Measurements from ENCODE around the gene NCOA4.

Gene NCOA4

DNA sequence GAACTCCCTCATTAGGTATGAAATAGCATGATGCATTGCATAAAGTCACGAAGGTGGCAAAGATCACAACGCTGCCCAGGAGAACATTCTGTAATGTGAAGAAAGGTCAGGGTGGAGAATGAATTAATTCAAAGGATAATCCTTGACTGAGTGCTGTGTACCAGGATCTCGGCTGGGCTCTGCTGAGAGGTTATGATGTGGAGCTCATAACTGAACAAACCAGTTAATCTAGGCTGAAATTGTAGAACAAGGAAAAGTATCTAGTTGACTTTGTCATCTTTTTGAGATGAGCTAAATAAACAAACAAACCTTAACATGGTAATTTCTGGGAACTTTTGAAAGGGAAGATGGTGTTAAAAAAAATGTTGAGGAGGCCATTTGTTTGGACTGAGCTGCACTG, 9.6 kb upstream of the NCOA4 start:
- DNase-seq (ENCODE audit: low spot score in 2 of 2) = no peak
- H3K4me1 ChIP-seq = peaks cover 2% of the 10 kb centered on the region; the same call in 1 of the 2 replicates
- H3K27me3 ChIP-seq (ENCODE audit: low read depth) = 0 out of 2 replicates have a peak, but pooled peaks cover 4% of the 10 kb centered on the region
- no peaks in the 10 kb centered on the region for H3K36me3 ChIP-seq (replicated peaks)
- H3K4me3 ChIP-seq = no peak overlapping the region
- no peaks in the 10 kb centered on the region for H3K9me3 ChIP-seq
- in situ Hi-C loops (cut with MboI; ENCODE audit: low sequenced_read_pairs) = no loop called here

- DNase-seq (ENCODE audit: low spot score in 2 of 2) = no peak
- Histone ChIP-seq H3K4me1 (peaks cover 2% of the 10 kb centered on the region; the same call in 1 of the 2 replicates), H3K9me3 (no peaks in the 10 kb centered on the region), H3K36me3 (replicated peaks) (no peaks in the 10 kb centered on the region), H3K27me3 (ENCODE audit: low read depth) (0 out of 2 replicates have a peak, but pooled peaks cover 4% of the 10 kb centered on the region), H3K4me3 (no peak overlapping the region)
- in situ Hi-C loops (cut with MboI; ENCODE audit: low sequenced_read_pairs) = no loop called here
Observed at GRCh38 chr10:46037107-46037825, 6.8 kb upstream of the NCOA4 start.

DNA sequence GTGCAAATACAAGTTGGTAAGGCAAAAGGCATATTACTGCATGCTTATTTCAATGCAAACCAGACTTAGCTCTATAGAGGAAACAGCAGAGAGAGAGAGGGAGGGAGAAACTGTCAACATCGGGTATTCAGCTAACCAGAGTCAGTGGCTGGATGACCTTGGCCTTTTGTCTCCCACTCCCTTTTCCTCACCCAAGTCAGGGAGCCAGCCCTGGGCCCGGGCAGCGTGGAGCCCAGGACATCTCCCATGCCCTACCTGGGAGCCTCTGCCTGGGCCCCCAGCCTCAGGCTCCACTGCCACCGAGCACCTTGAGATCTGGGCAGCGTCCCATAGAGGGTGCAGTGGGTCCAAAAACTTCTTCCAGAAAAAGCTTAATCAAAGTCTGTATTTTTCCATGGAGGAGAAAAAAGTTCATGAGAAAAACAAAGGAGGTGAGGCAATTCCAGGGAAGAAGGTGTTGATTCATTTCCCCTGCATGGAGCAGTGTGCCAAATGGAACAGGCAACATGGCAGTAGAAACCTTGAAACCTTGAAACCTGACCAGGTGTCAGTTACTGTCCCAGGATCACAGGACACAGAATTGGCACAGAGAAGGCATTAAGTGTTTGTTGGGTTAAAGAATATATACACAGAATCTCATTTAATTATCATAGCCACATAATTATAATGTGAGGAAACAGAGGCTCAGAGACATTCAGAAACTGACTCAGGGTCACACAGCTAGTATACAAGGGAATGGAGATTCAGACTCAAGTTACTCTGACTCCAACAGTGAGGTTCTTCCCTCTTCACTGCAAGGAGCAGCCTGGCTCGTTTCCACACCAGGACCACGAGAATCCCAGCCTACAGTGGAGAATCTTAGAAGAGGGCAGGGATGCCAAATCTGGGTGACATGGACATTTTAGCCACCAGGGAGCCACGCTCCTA, 5.8 kb upstream of the NCOA4 start:
- Histone ChIP-seq H3K4me1 (no peaks in the 10 kb centered on the region; the same call in 1 of the 2 replicates), H3K9me3 (no peaks in the 10 kb centered on the region), H3K27me3 (ENCODE audit: low read depth) (0 out of 2 replicates have a peak, but pooled peaks cover 4% of the 10 kb centered on the region), H3K36me3 (replicated peaks) (no peaks in the 10 kb centered on the region), H3K4me3 (no peak overlapping the region)
- in situ Hi-C loops (cut with MboI; ENCODE audit: low sequenced_read_pairs) = no loop called here
- no peak for DNase-seq (ENCODE audit: low spot score in 2 of 2)

GRCh38 chr10:46033602-46034011, 3.2 kb upstream of the NCOA4 start:
- no peak overlapping the region for H3K4me3 ChIP-seq
- no peaks in the 10 kb centered on the region for H3K36me3 ChIP-seq (replicated peaks)
- in situ Hi-C loops (cut with MboI; ENCODE audit: low sequenced_read_pairs) = no loop called here
- H3K4me1 ChIP-seq = peaks cover 11% of the 10 kb centered on the region
- no peak for DNase-seq (ENCODE audit: low spot score in 2 of 2)
- 0 out of 2 replicates have a peak, but pooled peaks cover 4% of the 10 kb centered on the region for H3K27me3 ChIP-seq (ENCODE audit: low read depth)
- H3K9me3 ChIP-seq = no peaks in the 10 kb centered on the region

DNA sequence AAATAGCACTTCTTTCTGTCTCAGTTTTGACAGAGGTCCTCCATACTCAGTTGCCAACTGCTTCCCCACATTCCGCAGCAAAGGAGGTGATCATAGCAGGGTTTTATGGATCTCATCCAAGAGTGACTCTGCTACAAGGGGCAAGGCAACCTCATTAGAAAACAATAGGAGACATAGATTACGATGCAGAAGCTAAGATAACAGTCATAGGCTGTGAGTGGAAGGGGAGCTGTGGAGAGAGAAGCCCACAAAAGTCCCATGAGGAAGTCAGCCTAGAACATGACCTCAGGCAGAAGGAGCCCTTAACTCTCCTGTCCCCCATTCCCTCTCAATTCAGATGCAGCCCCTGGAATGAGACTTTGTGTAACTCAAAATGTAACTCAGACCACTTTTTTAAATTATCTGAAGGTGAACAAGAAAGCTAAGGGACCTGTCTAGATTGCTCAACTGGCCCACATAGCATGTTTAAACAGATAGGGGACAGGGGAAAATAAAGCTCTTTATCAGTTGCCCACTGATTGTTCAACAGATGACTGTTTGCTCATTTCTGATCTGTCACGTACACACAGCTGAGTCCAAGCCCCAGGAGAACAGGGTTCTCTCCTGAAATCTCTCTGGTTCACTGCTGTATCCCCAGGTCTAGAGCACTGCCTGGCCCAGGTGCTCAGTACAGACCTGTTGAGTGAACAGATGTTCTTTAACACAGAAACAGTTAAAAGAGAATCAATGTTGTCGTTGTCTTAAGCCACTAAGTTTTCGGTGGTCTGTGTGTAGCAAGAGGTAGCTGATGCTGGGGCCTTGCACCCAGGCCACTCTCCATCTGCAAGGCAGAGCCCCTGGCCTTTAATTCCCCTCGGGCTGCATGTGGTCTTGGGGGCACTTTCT, 1.5 kb upstream of the NCOA4 start:
- no peaks in the 10 kb centered on the region for H3K36me3 ChIP-seq (replicated peaks)
- H3K27me3 ChIP-seq (ENCODE audit: low read depth) = 0 out of 2 replicates have a peak, but pooled peaks cover 4% of the 10 kb centered on the region
- DNase-seq (ENCODE audit: low spot score in 2 of 2) = no peak
- in situ Hi-C loops (cut with MboI; ENCODE audit: low sequenced_read_pairs) = no loop called here
- no peaks in the 10 kb centered on the region for H3K9me3 ChIP-seq
- peaks cover 16% of the 10 kb centered on the region for H3K4me1 ChIP-seq
- no peak overlapping the region for H3K4me3 ChIP-seq

DNA sequence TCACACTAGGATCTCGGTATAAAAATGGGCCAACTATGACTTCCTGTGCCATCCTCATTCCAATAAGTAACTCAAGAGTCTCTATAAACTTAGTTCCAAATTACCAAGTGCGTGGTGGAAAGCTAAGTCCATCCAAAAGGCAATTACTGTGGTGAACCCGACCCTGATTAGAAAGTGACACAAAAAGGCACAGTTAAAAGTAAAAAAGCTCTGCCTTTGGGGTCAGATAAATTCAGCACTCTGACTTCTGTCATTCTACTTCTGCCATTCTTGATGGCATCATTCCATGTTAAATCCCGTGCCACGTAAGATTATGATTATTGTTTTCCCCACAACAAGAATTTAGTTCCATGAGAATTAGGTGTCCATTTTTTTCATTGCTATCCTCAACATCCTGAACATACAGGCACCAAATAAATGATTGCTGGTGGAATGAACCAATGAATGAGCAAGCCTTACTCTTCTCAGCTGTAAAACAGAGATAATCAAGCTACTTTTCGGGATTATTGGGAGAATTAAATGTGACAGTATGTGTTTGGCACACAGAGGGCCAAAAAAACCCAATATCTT, 877 bp downstream of the NCOA4 start:
- Histone ChIP-seq H3K4me1 (peaks cover 16% of the 10 kb centered on the region), H3K36me3 (replicated peaks) (no peaks in the 10 kb centered on the region), H3K27me3 (ENCODE audit: low read depth) (no peaks in the 10 kb centered on the region), H3K4me3 (peak overlapping the region; percentile 58), H3K9me3 (no peaks in the 10 kb centered on the region)
- DNase-seq (ENCODE audit: low spot score in 2 of 2) = no peak
- in situ Hi-C loops (cut with MboI; ENCODE audit: low sequenced_read_pairs) = no loop called here

GRCh38 chr10:46028584-46029460, 1.6 kb downstream of the NCOA4 start:
- H3K27me3 ChIP-seq (ENCODE audit: low read depth) = no peaks in the 10 kb centered on the region
- peak; percentile 49 to 93 for DNase-seq (ENCODE audit: low spot score in 2 of 2)
- H3K9me3 ChIP-seq = no peaks in the 10 kb centered on the region
- in situ Hi-C loops (cut with MboI; ENCODE audit: low sequenced_read_pairs) = no loop called here
- peak overlapping the region; percentile 58 for H3K4me3 ChIP-seq
- peaks cover 19% of the 10 kb centered on the region for H3K4me1 ChIP-seq
- no peaks in the 10 kb centered on the region for H3K36me3 ChIP-seq (replicated peaks)

DNA sequence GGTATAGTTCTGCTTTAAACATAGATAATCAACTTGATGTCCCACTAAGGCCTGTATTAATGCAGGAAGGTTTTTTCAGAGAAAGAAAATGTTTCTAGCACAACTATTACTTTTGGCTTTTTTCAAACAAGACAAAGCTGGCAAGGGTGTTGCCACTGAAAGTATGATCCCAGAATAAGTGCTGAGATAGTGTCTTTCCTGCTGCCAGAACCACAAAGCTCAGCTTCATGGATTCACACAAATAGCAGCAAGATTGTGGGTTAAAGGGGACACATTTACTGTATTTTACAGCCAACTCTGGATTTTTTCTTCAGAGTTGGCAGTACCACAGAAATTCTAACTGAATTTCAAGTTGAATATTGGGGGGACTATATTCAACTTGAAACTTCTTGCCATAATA, 4.3 kb downstream of the NCOA4 start:
- no peaks in the 10 kb centered on the region for H3K27me3 ChIP-seq (ENCODE audit: low read depth)
- in situ Hi-C loops (cut with MboI; ENCODE audit: low sequenced_read_pairs) = no loop called here
- no peak overlapping the region for H3K4me3 ChIP-seq
- H3K4me1 ChIP-seq = peaks cover 26% of the 10 kb centered on the region
- DNase-seq (ENCODE audit: low spot score in 2 of 2) = no peak
- H3K9me3 ChIP-seq = no peaks in the 10 kb centered on the region
- H3K36me3 ChIP-seq (replicated peaks) = no peaks in the 10 kb centered on the region

DNA sequence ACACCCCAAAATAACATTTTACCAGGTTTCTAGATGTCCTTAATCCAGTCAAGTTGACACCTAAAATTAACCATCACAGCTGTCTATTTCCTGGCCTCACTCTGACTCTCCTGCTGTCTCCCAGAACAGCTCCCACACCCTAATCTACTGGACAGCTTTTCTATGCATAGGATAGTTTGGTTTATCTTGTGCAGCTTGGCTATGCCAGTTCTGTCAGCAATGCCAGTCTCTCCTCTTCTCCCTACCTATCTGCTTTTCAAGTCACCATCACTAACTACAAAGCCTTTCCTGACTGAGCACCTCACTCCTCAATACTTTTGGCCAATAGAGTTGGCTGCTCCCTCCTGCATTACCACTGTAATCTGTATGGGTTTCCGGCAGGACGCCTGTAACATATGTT, 5.0 kb downstream of the NCOA4 start:
- Histone ChIP-seq H3K27me3 (ENCODE audit: low read depth) (no peaks in the 10 kb centered on the region), H3K36me3 (replicated peaks) (no peaks in the 10 kb centered on the region), H3K4me1 (peaks cover 22% of the 10 kb centered on the region), H3K9me3 (no peaks in the 10 kb centered on the region), H3K4me3 (no peak overlapping the region)
- in situ Hi-C loops (cut with MboI; ENCODE audit: low sequenced_read_pairs) = no loop called here
- no peak for DNase-seq (ENCODE audit: low spot score in 2 of 2)

DNA sequence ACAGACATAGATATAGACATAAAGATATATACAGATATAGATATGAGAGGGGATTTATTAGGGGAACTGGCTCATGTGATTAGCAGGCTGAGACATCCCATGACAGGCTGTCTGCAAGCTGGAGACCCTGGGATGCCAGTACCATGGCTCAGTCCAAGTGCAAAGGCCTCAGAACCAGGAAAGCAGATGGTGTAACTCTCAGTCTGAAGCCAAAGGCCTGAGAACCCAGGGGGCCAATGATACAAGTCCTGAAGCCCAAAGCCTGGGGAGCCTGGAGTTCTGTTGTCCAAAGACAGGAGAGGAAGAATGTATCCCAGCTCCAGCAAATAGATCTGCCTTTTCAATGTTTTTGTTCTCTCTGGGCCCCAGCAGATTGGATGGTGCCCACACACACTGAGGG, 5.5 kb downstream of the NCOA4 start:
- no peak overlapping the region for H3K4me3 ChIP-seq
- no peak for DNase-seq (ENCODE audit: low spot score in 2 of 2)
- H3K4me1 ChIP-seq = peaks cover 22% of the 10 kb centered on the region
- H3K9me3 ChIP-seq = no peaks in the 10 kb centered on the region
- H3K36me3 ChIP-seq (replicated peaks) = no peaks in the 10 kb centered on the region
- no peaks in the 10 kb centered on the region for H3K27me3 ChIP-seq (ENCODE audit: low read depth)
- in situ Hi-C loops (cut with MboI; ENCODE audit: low sequenced_read_pairs) = no loop called here

DNA sequence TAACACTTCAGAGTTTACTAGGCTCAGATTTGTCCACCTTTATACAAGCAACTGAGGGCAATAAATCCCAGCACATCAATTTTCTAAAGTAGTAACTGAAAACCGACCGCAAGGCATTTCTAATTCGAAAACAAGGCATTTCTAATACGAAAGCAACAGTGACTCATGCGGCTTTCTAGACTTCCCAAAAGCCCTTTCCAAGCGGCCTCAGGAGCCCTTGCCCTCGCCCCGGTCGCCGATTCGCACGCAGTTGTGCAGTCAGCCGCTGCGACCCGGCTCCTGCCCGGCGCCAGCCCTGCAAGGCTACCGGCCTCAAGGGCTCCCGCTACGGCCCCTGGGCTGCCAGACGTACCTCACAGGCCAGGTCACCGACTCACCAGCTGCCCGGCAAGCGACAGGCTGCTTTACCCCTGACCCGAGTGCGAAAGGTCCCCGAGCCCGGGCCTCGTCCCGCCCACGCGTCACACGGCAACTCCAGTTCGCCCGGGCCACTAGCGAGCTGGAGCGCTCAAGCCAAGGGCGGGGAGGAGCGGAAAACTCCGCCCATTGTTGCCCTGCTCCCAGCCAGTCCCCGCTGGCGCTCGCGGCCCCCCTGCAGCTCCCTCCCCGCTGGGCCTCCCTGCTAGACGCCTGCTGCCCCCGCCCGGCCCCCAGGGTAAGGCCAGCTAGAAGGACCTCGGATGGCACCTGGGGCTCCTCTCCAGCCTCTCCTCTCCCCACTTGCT, 7.3 kb downstream of the NCOA4 start:
- no peaks in the 10 kb centered on the region for H3K36me3 ChIP-seq (replicated peaks)

DNA sequence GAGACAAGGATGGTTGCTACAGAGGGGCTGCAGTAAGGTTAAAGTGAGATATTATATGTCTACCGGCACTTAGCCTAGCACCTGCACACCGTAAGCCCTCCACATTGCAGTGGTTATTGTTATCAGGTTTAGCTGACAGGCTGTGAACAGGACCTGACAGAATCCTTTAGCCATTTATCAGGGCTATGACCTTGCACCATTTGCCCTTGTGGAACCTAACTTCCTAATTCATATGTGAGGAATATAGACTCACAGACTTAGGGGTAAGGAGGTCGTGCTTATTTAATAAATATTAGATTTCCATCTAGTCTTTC, 10.1 kb downstream of the NCOA4 start:
- DNase-seq (ENCODE audit: low spot score in 2 of 2) = no peak
- no peak overlapping the region for H3K4me3 ChIP-seq
- peaks cover 10% of the 10 kb centered on the region for H3K4me1 ChIP-seq
- H3K9me3 ChIP-seq = no peaks in the 10 kb centered on the region
- H3K27me3 ChIP-seq (ENCODE audit: low read depth) = no peaks in the 10 kb centered on the region
- peaks cover 6% of the 10 kb centered on the region for H3K36me3 ChIP-seq (replicated peaks)
- in situ Hi-C loops (cut with MboI; ENCODE audit: low sequenced_read_pairs) = no loop called here

More for the DNA sequence above, 7.3 kb downstream of the NCOA4 start:
- H3K9me3 ChIP-seq = no peaks in the 10 kb centered on the region
- no peaks in the 10 kb centered on the region for H3K27me3 ChIP-seq (ENCODE audit: low read depth)
- H3K4me3 ChIP-seq = peak overlapping the region; percentile 48
- H3K4me1 ChIP-seq = peaks cover 10% of the 10 kb centered on the region
- DNase-seq (ENCODE audit: low spot score in 2 of 2) = peak; percentile 82 to 93
- in situ Hi-C loops (cut with MboI; ENCODE audit: low sequenced_read_pairs) = no loop called here

Measured in HAP-1 (cell line).